Neuronal stem cell (in vitro differentiated cells): Measurements from ENCODE around the gene KIAA1671.

ENCODE experiments used
- DNase-seq: peaks from one replicate; pipeline ENCODE4 v3.0.0-alpha.2; 2013; ENCODE audit warnings: low spot score
- H2AFZ ChIP-seq: one replicate; pipeline ENCODE4 v1.6.1; 2013; ENCODE audit warnings: mild to moderate bottlenecking, low read length, inconsistent platforms
- H2AK5ac ChIP-seq: 2 replicates; pipeline ENCODE4 v1.6.1; 2013; ENCODE audit warnings: low read depth, mild to moderate bottlenecking, inconsistent platforms, low read length, moderate library complexity, mixed read lengths
- H2BK120ac ChIP-seq: 2 replicates; pipeline ENCODE4 v1.6.1; 2013; ENCODE audit warnings: low read depth, mild to moderate bottlenecking, inconsistent platforms, low read length, moderate library complexity, mixed read lengths
- H2BK12ac ChIP-seq: one replicate; pipeline ENCODE4 v1.6.1; 2013; ENCODE audit warnings: low read length, inconsistent platforms
- H2BK15ac ChIP-seq: 2 replicates; pipeline ENCODE4 v1.6.1; 2013; ENCODE audit warnings: mild to moderate bottlenecking, low read length, inconsistent platforms, mixed read lengths
- H2BK5ac ChIP-seq: one replicate; pipeline ENCODE4 v1.6.1; 2013; ENCODE audit warnings: inconsistent platforms, mild to moderate bottlenecking, low read length, moderate library complexity
- H3K14ac ChIP-seq: one replicate; pipeline ENCODE4 v1.6.1; 2013; ENCODE audit warnings: low read length, inconsistent platforms
- H3K18ac ChIP-seq: 2 replicates; pipeline ENCODE4 v1.6.1; 2013; ENCODE audit warnings: low read length, inconsistent platforms
- H3K23ac ChIP-seq: 2 replicates; pipeline ENCODE4 v1.6.1; 2013; ENCODE audit warnings: low read depth, mild to moderate bottlenecking, mixed read lengths, low read length, inconsistent platforms; ENCODE audit not compliant: poor library complexity
- H3K27ac ChIP-seq: replicated peaks from 3 replicates; pipeline ENCODE4 v1.5.1; 2013; ENCODE audit warnings: low read length, inconsistent platforms
- H3K27me3 ChIP-seq, 3 experiments: 2 replicates each; pipeline ENCODE4 v1.6.1; 2013; ENCODE audit warnings: low read length in 3 of 3, mild to moderate bottlenecking in 2 of 3, inconsistent platforms in 1 of 3, low read depth in 1 of 3, mixed read lengths in 1 of 3, moderate library complexity in 1 of 3; ENCODE audit not compliant: control insufficient read depth in 3 of 3, insufficient read depth in 3 of 3
- H3K36me3 ChIP-seq, 2 donors: replicated peaks in 1 of 2; 2 replicates each; pipeline ENCODE4 v1.6.1; 2013; ENCODE audit warnings: low read length in 2 of 2; ENCODE audit not compliant: control insufficient read depth in 2 of 2, insufficient read depth in 2 of 2
- H3K4ac ChIP-seq: 2 replicates; pipeline ENCODE4 v1.6.1; 2013; ENCODE audit warnings: inconsistent platforms, mild to moderate bottlenecking, low read length, moderate library complexity
- H3K4me1 ChIP-seq, 2 donors: 1 replicate in 1 of 2; 2 replicates in 1 of 2; pipeline ENCODE4 v1.6.1; 2013; ENCODE audit warnings: low read length in 2 of 2, low read depth in 1 of 2; ENCODE audit not compliant: control insufficient read depth in 2 of 2, insufficient read depth in 1 of 2
- H3K4me2 ChIP-seq: one replicate; pipeline ENCODE4 v1.6.1; 2013; ENCODE audit warnings: mild to moderate bottlenecking, low read length, inconsistent platforms; ENCODE audit not compliant: insufficient read depth, poor library complexity, severe bottlenecking
- H3K4me3 ChIP-seq, 2 donors: 2 replicates each; pipeline ENCODE4 v1.5.1; 2013; ENCODE audit warnings: low read length in 2 of 2, mild to moderate bottlenecking in 2 of 2, inconsistent platforms in 1 of 2, moderate library complexity in 1 of 2
- H3K79me1 ChIP-seq: one replicate; pipeline ENCODE4 v1.6.1; 2013; ENCODE audit warnings: low read depth, mild to moderate bottlenecking, inconsistent platforms, low read length, moderate library complexity
- H3K9ac ChIP-seq: one replicate; pipeline ENCODE4 v1.6.1; 2013; ENCODE audit warnings: mild to moderate bottlenecking, low read depth, low read length, inconsistent platforms; ENCODE audit not compliant: poor library complexity
- H3K9me3 ChIP-seq, 2 donors: replicated peaks in 1 of 2; 2 replicates each; pipeline versions ENCODE3 to v1.6.1; 2013; ENCODE audit warnings: low read length in 2 of 2, mild to moderate bottlenecking in 2 of 2, inconsistent platforms in 1 of 2, low read depth in 1 of 2, mixed read lengths in 1 of 2, moderate library complexity in 1 of 2; ENCODE audit not compliant: control insufficient read depth in 2 of 2, insufficient read depth in 1 of 2
- H4K8ac ChIP-seq: one replicate; pipeline ENCODE4 v1.6.1; 2013; ENCODE audit warnings: low read depth, mild to moderate bottlenecking, inconsistent platforms, low read length, moderate library complexity
- H4K91ac ChIP-seq: one replicate; pipeline ENCODE4 v1.6.1; 2013; ENCODE audit warnings: low read length, low read depth, mild to moderate bottlenecking, inconsistent platforms; ENCODE audit not compliant: poor library complexity
- WGBS, 2 donors: extraction: QIAGEN DNeasy Blood & Tissue Kit; methylation state at CpG; one replicate each; pipeline ENCODE4 v1.1.7; 2013; ENCODE audit warnings: missing lambda C conversion rate in 2 of 2, mixed read lengths in 1 of 2; ENCODE audit not compliant: insufficient read length in 2 of 2, insufficient replicate concordance in 1 of 2; ENCODE audit errors: extremely low coverage in 2 of 2; 5-methylcytosine and 5-hydroxymethylcytosine counted together

KIAA1671 gene

DNA sequence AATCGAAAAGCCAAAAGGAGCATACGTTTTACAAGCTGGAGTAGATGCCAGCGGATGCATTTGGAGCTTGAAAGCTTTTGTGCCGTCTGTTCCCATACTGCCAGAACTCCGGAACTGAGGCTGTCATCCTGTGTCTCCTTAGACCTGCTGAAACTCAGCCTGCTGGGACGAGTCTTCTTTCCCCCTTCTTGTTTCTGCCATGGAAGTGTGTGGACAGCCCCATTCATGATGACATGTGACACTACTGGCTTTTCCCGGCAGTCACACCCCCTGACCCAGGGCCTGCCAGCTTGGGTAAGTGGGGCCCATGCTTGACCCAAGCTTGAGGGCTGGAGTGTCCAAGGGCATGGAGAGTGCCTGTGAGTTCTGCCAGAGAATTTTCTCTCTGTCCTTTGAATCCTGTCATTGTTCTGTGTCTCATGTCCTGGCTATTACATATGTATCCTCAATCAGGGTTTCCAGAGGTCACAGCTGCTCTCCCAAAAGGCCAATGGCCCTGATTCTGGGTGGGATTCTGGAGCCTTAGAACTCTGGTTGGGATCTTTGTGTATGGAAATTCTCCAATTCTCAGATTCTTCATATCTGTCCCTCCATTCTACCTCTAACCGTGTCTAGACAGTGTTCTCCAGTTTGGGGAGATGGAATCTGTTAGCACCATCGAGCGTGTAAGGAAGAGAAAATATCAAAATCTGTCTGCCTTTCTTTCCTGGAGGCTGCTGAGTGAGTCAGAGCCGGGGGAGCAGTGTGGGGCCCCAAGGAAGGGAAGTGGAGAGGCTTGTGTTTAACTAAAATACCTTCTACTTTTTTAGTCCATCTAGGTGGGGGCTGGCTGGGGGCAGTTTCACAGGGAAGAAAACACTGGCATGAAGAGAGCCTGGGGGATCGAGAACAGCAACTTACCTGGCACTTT lies 73.2 kb downstream of the KIAA1671 start:
- no peak overlapping the region for H2BK120ac ChIP-seq
- H2BK5ac ChIP-seq: no peak overlapping the region
- no CpG with 5 or more reads among the region's 12 CpGs for WGBS, 2 donors
- H4K8ac ChIP-seq: no peak overlapping the region
- H2AFZ ChIP-seq: peak overlapping the region; percentile 5
- no peak overlapping the region for H4K91ac ChIP-seq
- H3K4ac ChIP-seq: no peak overlapping the region
- no peak overlapping the region for H3K18ac ChIP-seq
- H3K79me1 ChIP-seq: peaks cover 4% of the 10 kb centered on the region
- H3K9ac ChIP-seq: no peak overlapping the region
- no peak overlapping the region for H2BK12ac ChIP-seq
- DNase-seq: no peak
- no peak overlapping the region for H2BK15ac ChIP-seq
- H3K36me3 ChIP-seq: peaks cover 0 to 12% of the 10 kb centered on the region in 2 donors
- no peak overlapping the region for H3K4me2 ChIP-seq
- H3K14ac ChIP-seq: no peak overlapping the region
- H3K27me3 ChIP-seq: no peaks in the 10 kb centered on the region
- H3K4me1 ChIP-seq: peaks cover 6 to 36% of the 10 kb centered on the region in 2 donors
- no peaks in the 10 kb centered on the region for H3K9me3 ChIP-seq
- no peak overlapping the region for H3K4me3 ChIP-seq
- H2AK5ac ChIP-seq: no peak overlapping the region
- H3K23ac ChIP-seq: no peak overlapping the region
- H3K27ac ChIP-seq: peak overlapping the region; percentile 1

DNA sequence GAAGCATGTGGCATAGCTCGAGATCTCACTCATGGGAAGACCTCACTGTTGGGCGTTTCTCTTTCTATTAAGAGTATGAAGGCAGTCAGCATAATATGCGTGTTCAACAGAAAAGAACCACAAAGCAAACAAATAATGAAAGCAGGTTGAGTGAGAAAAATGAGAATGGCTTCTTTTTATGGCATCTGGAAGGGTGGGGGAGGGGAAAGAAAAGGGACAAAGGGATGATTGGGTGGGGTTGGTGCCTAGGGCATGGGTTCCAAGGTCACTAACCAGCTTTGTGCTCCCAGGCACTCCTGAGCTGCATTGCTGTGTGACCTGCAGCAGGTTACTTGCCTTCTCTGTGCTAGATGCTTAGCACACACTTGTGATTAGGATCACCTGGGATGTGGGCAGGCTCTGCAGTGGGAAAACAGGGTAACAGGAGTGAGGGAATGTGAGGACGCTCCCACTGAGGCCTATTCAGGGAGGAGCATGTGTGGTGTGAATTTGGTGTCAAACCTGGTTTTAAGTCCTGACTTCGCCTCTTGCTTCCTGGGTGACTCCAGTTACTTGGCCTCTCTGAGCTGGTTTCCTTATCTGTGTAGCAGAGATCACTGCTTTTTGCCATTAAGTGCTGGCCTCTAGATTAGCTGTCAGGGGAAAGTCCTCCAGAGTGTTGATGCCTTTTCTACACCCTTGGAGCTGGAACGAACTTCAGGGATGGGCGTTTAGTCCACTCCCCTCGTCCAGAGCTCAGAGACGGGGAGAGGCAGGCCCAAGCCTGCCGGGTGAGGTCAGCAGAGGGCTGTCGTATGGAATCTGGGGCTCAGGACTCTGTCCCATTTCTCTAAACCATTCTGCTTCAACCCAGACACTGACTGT lies 74.8 kb downstream of the KIAA1671 start:
- no peak overlapping the region for H2BK12ac ChIP-seq
- no peak overlapping the region for H3K14ac ChIP-seq
- H2BK15ac ChIP-seq: no peak overlapping the region
- H3K4me1 ChIP-seq: peaks cover 6 to 30% of the 10 kb centered on the region in 2 donors
- WGBS, 2 donors: no CpG with 5 or more reads among the region's 11 CpGs
- H4K91ac ChIP-seq: no peak overlapping the region
- peaks cover 0 to 20% of the 10 kb centered on the region in 2 donors for H3K36me3 ChIP-seq
- H2AK5ac ChIP-seq: no peak overlapping the region
- no peak overlapping the region for H2AFZ ChIP-seq
- H3K4me3 ChIP-seq: peak overlapping the region in 1 of 2 donors; percentile 12
- H3K18ac ChIP-seq: no peak overlapping the region
- no peak for DNase-seq
- H3K4ac ChIP-seq: no peak overlapping the region
- no peaks in the 10 kb centered on the region for H3K27me3 ChIP-seq
- no peak overlapping the region for H4K8ac ChIP-seq
- H3K9me3 ChIP-seq: no peaks in the 10 kb centered on the region
- H3K9ac ChIP-seq: no peak overlapping the region
- no peak overlapping the region for H3K23ac ChIP-seq
- no peak overlapping the region for H2BK5ac ChIP-seq
- H3K79me1 ChIP-seq: peaks cover 4% of the 10 kb centered on the region
- no peak overlapping the region for H3K4me2 ChIP-seq
- H2BK120ac ChIP-seq: no peak overlapping the region
- H3K27ac ChIP-seq: peak overlapping the region; percentile 10

DNA sequence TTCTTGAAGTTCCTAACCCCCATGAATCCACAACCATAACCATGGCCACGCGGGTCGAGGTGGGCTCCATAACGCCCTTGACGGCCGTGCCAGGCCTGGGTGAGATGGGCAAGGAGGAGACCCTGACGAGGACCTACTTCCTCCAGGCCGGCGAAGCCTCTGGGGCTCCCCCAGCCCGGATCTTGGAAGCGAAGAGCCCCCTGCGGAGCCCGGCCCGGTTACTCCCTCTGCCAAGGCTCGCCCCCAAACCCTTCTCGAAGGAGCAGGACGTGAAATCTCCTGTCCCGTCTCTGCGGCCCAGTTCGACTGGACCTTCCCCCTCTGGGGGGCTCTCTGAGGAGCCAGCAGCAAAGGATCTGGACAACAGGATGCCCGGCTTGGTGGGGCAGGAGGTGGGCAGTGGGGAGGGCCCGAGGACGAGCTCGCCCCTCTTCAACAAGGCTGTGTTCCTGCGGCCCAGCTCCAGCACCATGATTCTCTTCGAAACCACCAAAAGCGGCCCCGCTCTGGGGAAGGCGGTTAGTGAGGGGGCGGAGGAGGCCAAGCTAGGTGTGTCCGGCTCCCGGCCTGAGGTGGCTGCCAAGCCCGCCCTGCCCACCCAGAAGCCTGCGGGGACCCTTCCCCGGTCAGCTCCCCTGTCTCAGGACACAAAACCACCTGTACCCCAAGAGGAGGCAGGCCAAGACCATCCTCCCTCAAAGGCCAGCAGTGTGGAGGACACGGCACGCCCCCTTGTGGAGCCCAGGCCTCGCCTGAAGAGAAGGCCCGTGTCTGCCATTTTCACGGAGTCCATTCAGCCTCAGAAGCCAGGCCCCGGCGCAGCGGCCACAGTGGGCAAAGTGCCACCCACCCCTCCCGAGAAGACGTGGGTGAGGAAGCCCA lies 75.7 kb downstream of the KIAA1671 start:
- peaks cover 6 to 25% of the 10 kb centered on the region in 2 donors for H3K4me1 ChIP-seq
- H3K27me3 ChIP-seq: no peaks in the 10 kb centered on the region
- H2AFZ ChIP-seq: no peak overlapping the region
- H2BK120ac ChIP-seq: no peak overlapping the region
- H3K79me1 ChIP-seq: peaks cover 4% of the 10 kb centered on the region
- no peak overlapping the region for H3K9ac ChIP-seq
- H3K9me3 ChIP-seq: no peaks in the 10 kb centered on the region
- H3K18ac ChIP-seq: peak overlapping the region; percentile 18
- DNase-seq: peak; percentile 38
- H3K4me2 ChIP-seq: no peak overlapping the region
- no peak overlapping the region for H4K91ac ChIP-seq
- no peak overlapping the region for H3K14ac ChIP-seq
- H3K4me3 ChIP-seq: no peak overlapping the region
- no peak overlapping the region for H2BK12ac ChIP-seq
- H2AK5ac ChIP-seq: peak overlapping the region; percentile 88
- peak overlapping the region; percentile 52 for H3K23ac ChIP-seq
- peaks cover 0 to 26% of the 10 kb centered on the region in 2 donors for H3K36me3 ChIP-seq
- H2BK15ac ChIP-seq: peak overlapping the region; percentile 15
- WGBS, 2 donors: no CpG with 5 or more reads among the region's 45 CpGs
- no peak overlapping the region for H4K8ac ChIP-seq
- H3K4ac ChIP-seq: no peak overlapping the region
- no peak overlapping the region for H3K27ac ChIP-seq
- peak overlapping the region; percentile 61 for H2BK5ac ChIP-seq
